HepG2 (cell line): Measurements from ENCODE around the gene UNG. TPM values are rescaled to one million over a fixed set of nuclear protein-coding genes. Genes with fewer than 3 reads are reported as not detected.

Source experiments
- CBX1 ChIP-seq: IDR thresholded peaks from one replicate; pipeline ENCODE4 v1.6.1; 2016; ENCODE audit warnings: antibody characterized with exemption, low read depth
- CTCF ChIP-seq: sonication (generic); formaldehyde crosslinking; IDR thresholded peaks from 2 replicates; pipeline ENCODE4 v1.5.0; 2020; ENCODE audit warnings: mild to moderate bottlenecking, missing genetic modification reagents, moderate library complexity
- FOXK1 ChIP-seq: sonication (generic); formaldehyde crosslinking; IDR thresholded peaks from 2 replicates; pipeline ENCODE4 v1.4.0; 2020; ENCODE audit warnings: low read depth, missing genetic modification reagents, borderline replicate concordance
- HNRNPLL ChIP-seq: fragments of 200-400 bp; formaldehyde crosslinking; IDR thresholded peaks from 2 replicates; pipeline ENCODE4 v1.6.1; 2017; ENCODE audit warnings: mild to moderate bottlenecking, low read depth, low read length; ENCODE audit not compliant: poor library complexity, severe bottlenecking
- HOXA3 ChIP-seq: sonication (generic); formaldehyde crosslinking; IDR thresholded peaks from 2 replicates; pipeline ENCODE4 v1.5.0; 2020; ENCODE audit warnings: missing genetic modification reagents
- MTERF4 ChIP-seq: sonication (generic); formaldehyde crosslinking; IDR thresholded peaks from 2 replicates; pipeline ENCODE4 v1.8.0; 2023; ENCODE audit warnings: mild to moderate bottlenecking, missing genetic modification reagents
- NONO ChIP-seq, 2 experiments: fragments of 450-650 bp in 1 of 2; sonication (generic) in 1 of 2; formaldehyde crosslinking in 1 of 2; IDR thresholded peaks in 1 of 2; conservative IDR thresholded peaks in 1 of 2; 2 replicates each; pipeline versions ENCODE4 v1.6.1 to v1.8.0; 2017 to 2022; ENCODE audit warnings: mild to moderate bottlenecking in 1 of 2, missing genetic modification reagents in 1 of 2, moderate library complexity in 1 of 2
- PAXIP1 ChIP-seq: sonication (generic); formaldehyde crosslinking; conservative IDR thresholded peaks from 2 replicates; pipeline ENCODE4 v1.4.0; 2020; ENCODE audit warnings: mild to moderate bottlenecking, missing genetic modification reagents, moderate library complexity
- RFX1 ChIP-seq: fragments of 450-650 bp; IDR thresholded peaks from 2 replicates; pipeline ENCODE4 v1.6.1; 2017
- SP5 ChIP-seq: IDR thresholded peaks from 2 replicates; pipeline ENCODE4 v1.6.1; 2016; ENCODE audit warnings: low read depth, borderline replicate concordance
- ZFAT ChIP-seq: sonication (generic); formaldehyde crosslinking; conservative IDR thresholded peaks from 2 replicates; pipeline ENCODE4 v1.8.1; 2023; ENCODE audit warnings: missing genetic modification reagents, inconsistent platforms
- ZNF230 ChIP-seq: sonication (generic); formaldehyde crosslinking; IDR thresholded peaks from 2 replicates; pipeline ENCODE4 v1.4.0; 2020; ENCODE audit warnings: mild to moderate bottlenecking, missing genetic modification reagents
- ZNF407 ChIP-seq: sonication (generic); formaldehyde crosslinking; IDR thresholded peaks from one replicate; pipeline ENCODE4 v1.5.1; 2020; ENCODE audit warnings: mild to moderate bottlenecking, missing genetic modification reagents; ENCODE audit errors: not compliant biosample characterization
- ZNF558 ChIP-seq: sonication (generic); formaldehyde crosslinking; IDR thresholded peaks from 2 replicates; pipeline ENCODE4 v1.9.0; 2022; ENCODE audit warnings: mild to moderate bottlenecking, missing genetic modification reagents, borderline replicate concordance
- ZSCAN22 ChIP-seq: sonication (generic); formaldehyde crosslinking; IDR thresholded peaks from 2 replicates; pipeline ENCODE4 v1.4.0; 2020; ENCODE audit warnings: mild to moderate bottlenecking, missing genetic modification reagents
- polyA plus RNA-seq, 8 experiments: library from polyadenylated mRNA; depleted of rRNA in 3 of 8; stranded (reverse) in 7 of 8; unstranded in 1 of 8; fragments of >200 nt; fragmentation: Illumina TruSeq in 4 of 8; extraction: Trizol in 4 of 8; gene quantifications; 2 replicates each; pipeline versions ENCODE4 v1.2.1 to v1.2.3, GENCODE V29; 2011 to 2016; ENCODE audit warnings: low read depth in 4 of 8, missing spikeins in 1 of 8, mixed read lengths in 1 of 8; ENCODE audit not compliant: insufficient read depth in 1 of 8
- total RNA-seq, 5 experiments: library from RNA; depleted of rRNA; stranded (reverse); fragments of >200 nt; fragmentation: Illumina TruSeq; extraction: Trizol; gene quantifications; 2 replicates each; pipeline ENCODE4 v1.2.3, GENCODE V29; 2016; ENCODE audit warnings: low read depth in 1 of 5

UNG gene
- total and polyA plus RNA-seq, 2 of the 13 experiments (the other 11 are each of a cell fraction or from before 2014, with no cell fraction given): 23.3 to 114 TPM

GRCh38 chr12:109110988-109111495, 13.6 kb downstream of the UNG start (continued):
- TF ChIP-seq ZNF558 (no peak), ZNF230 (CRISPR knock-in tag) (no peak), HOXA3 (CRISPR knock-in tag) (peak; percentile 72), PAXIP1 (CRISPR knock-in tag) (peak; percentile 65), SP5 (CRISPR knock-in tag) (peak; percentile 72), RFX1 (peak; percentile 88), CBX1 (peak; percentile 32), ZSCAN22 (CRISPR knock-in tag) (no peak), CTCF (CRISPR knock-in tag) (0 out of 2 replicates have a peak, but pooled peaks have one; percentile 36), ZFAT (CRISPR knock-in tag) (no peak), ZNF407 (CRISPR knock-in tag) (peak; percentile 55), NONO (IDR thresholded peaks at IDR 0.05) (no peak), NONO (CRISPR knock-in tag; conservative IDR thresholded peaks at IDR 0.05) (peak; percentile 58; the same call in 1 of the 2 replicates), FOXK1 (peak; percentile 52; the same call in 1 of the 2 replicates), HNRNPLL (peak; percentile 51), MTERF4 (CRISPR knock-in tag) (no peak)
